ENCODE data around the gene DPM1. TPM values are rescaled to one million over a fixed set of nuclear protein-coding genes. Genes with fewer than 3 reads are reported as not detected.

DPM1 gene
- total RNA-seq, 4 donors from 2014 or later, result 40.6 to 73.7 (median 48.6) TPM

DNA sequence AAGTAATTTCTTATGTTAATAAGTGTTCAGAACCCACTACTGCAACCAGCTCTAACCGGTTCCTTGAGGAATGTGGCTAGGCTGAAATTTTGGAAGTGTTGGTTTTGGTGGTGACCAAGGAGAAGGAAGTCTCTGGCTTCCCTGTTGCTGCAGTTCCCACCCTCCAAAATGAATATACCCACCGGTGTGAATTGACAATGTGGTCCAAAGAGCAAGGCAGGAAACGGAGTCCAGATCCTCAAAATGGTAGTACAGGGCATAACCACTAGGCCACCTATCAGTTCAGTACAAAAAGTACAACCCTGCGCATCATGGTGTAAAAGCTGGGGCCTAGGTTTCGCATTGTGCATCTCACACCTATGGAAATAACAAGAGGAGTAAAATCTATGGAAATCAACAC is 29.9 kb downstream of the DPM1 start:
- TF ChIP-seq, protein P1, sequence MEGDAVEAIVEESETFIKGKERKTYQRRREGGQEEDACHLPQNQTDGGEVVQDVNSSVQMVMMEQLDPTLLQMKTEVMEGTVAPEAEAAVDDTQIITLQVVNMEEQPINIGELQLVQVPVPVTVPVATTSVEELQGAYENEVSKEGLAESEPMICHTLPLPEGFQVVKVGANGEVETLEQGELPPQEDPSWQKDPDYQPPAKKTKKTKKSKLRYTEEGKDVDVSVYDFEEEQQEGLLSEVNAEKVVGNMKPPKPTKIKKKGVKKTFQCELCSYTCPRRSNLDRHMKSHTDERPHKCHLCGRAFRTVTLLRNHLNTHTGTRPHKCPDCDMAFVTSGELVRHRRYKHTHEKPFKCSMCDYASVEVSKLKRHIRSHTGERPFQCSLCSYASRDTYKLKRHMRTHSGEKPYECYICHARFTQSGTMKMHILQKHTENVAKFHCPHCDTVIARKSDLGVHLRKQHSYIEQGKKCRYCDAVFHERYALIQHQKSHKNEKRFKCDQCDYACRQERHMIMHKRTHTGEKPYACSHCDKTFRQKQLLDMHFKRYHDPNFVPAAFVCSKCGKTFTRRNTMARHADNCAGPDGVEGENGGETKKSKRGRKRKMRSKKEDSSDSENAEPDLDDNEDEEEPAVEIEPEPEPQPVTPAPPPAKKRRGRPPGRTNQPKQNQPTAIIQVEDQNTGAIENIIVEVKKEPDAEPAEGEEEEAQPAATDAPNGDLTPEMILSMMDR (IDR thresholded peaks at IDR 0.05; ENCODE audit: low read depth), result no peak

DNA sequence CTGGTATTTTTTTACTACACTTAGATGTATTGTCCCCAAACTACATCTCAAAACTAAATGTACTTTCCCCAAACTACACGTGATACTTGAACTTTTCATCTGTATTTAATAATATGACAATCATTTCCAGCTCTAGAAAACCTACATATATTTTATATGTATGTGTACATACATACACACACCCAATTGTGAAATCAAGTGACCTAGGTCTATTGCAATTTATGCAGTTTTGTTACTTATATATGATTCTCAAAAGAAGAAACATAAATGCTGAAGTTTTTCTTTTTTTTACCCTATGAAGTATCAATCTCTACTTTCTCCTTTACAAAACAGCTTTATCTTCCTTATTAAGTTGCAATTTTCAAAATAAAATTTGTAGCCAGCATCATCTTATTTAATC is 31.8 kb downstream of the DPM1 start:
- TF ChIP-seq, protein P1 (IDR thresholded peaks at IDR 0.05; ENCODE audit: low read depth), result no peak

DNA sequence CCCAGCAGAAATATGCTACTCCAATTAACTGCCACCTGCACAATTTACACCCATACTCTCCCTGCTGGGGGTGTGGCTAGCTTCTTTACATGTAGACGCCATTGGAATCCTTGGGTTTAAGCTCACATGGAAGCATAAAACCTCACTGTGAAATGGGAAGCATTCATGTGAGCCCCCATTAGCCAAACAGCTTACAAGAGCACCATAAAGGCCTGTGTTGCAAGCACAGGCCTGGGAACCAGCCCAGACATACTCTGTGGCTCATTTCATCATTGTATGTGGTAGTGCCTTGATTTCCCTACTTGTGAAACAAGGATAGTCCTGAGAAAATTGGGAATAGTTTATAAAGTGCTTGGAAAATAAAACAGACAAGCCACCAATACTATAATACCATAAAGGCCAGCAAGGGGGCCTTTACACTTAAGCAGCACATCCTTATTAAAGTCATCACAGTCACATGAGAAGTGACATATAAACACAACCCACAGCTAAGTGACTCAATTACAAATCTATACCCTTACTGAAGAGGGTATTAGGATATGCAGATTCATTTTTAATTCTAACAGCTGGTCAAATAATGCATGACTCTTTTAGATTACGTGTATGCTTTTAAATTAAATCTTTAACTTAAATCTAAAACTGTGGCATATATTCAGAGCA is 33.9 kb downstream of the DPM1 start:
- TF ChIP-seq, protein P1 (IDR thresholded peaks at IDR 0.05; ENCODE audit: low read depth), result no peak

DNA sequence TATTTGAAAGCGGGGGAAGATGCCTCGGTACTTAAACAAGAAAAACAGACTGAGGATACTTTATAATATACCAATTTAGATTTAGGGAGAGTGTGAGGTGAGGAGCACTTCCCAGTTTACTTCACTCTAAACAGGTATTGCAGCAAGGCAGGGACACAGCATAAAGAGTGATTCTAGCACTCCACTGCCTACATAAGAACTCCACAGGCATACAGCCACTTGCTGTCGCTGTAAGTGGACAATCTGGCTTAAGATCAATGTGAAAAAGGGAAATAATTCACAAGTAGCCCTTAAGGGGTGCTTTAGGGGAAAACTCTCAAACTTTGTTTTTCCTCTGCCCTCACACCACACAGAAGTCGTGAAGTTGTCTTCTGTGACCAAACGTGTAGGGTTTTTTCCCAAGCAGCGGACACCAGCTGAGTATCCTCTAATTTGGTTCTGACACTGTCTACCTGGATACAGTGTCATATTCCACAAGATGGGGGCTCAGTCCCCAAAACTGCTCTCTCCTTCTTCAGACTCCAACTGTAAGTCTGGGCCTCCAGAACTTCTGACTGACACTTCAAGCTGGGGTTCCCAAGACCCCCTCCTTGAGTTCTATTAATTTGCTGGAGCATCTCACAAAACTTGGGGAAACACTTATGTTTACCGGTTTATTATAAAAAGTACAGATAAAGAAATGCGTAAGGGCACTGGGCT is 36.4 kb downstream of the DPM1 start:
- TF ChIP-seq, protein P1 (IDR thresholded peaks at IDR 0.05; ENCODE audit: low read depth), result no peak

DNA sequence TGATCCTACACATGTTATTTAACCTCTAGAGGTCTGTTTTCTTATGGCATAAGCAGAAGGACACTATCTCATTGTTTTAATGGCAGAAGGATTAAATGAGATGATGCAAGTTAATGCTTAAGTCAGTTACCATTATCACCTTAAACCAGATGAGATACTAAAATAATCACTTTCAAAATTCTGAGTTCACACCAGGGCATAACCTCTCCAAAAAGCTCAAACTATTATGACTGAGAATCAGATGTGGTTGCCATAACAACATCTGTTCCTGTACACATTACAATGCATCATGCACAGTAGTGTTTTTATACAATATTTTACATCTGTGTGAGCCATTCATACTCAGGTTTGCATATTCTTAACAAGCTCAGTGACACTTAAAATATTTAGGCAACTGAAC is 37.3 kb downstream of the DPM1 start:
- TF ChIP-seq, protein P1 (IDR thresholded peaks at IDR 0.05; ENCODE audit: low read depth), result no peak

DNA sequence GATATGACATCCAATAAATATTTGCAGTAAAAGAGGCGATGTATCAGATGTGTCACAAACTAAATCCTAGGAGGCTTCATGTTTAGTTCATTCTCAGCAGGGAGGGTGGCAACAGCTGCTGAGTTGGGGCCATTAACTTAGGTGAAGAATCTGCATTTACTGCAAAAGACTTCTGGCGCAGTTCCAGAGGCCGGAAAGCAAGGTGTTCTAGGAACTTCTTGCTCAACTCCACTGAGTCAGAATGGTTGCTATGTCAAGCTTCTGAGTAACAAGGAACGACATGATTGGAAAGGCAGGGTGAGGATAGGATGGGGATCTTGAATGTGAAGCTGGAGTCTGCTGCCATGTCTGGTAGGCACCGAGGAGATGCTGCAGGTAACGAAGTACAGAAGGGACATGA is 38.8 kb downstream of the DPM1 start:
- TF ChIP-seq, protein P1 (IDR thresholded peaks at IDR 0.05; ENCODE audit: low read depth), result no peak

DNA sequence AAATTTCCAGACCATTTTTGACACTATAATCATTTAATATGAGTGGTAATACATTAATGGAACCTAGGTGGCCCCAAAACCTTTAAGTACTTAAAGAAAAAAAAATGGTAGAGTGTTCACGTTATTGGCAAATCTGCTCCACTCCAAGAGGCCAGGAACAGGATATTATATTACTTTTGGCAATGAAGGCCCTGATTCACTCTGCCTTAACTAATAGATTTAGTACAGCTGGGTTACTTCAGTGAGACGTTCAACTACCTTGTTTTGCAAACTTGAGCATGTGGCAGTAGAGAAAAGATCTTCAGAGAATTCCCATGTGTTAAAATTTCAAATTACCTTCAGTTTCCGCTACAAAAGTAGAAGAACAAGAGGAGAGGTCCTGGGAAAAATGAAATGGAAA is 39.9 kb downstream of the DPM1 start:
- TF ChIP-seq, protein P1 (IDR thresholded peaks at IDR 0.05; ENCODE audit: low read depth), result no peak
